Esophagus (tissue), 2 donors: ENCODE measurements around the gene SLC26A11. TPM values are rescaled to one million over a fixed set of nuclear protein-coding genes. Genes with fewer than 3 reads are reported as not detected.

Source experiments
- H3K27ac ChIP-seq, 2 donors: one replicate each; pipeline ENCODE4 v1.5.1; 2013; ENCODE audit warnings: low read depth in 2 of 2, mild to moderate bottlenecking in 2 of 2, inconsistent platforms in 1 of 2, low read length in 1 of 2, moderate library complexity in 1 of 2
- H3K27me3 ChIP-seq, 2 donors: one replicate each; pipeline ENCODE4 v1.6.1; 2013; ENCODE audit warnings: low read length in 2 of 2, control low read depth in 1 of 2, mild to moderate bottlenecking in 1 of 2; ENCODE audit not compliant: insufficient read depth in 2 of 2, control insufficient read depth in 1 of 2
- H3K36me3 ChIP-seq, 2 donors: one replicate each; pipeline ENCODE4 v1.6.1; 2013; ENCODE audit warnings: low read length in 1 of 2; ENCODE audit not compliant: control insufficient read depth in 2 of 2, insufficient read depth in 2 of 2
- H3K4me1 ChIP-seq, 2 donors: one replicate each; pipeline ENCODE4 v1.6.1; 2013; ENCODE audit warnings: low read length in 1 of 2; ENCODE audit not compliant: control insufficient read depth in 2 of 2, insufficient read depth in 2 of 2
- H3K4me3 ChIP-seq, 2 donors: one replicate each; pipeline ENCODE4 v1.5.1; 2013; ENCODE audit warnings: low read length in 2 of 2, mild to moderate bottlenecking in 2 of 2, low read depth in 1 of 2, moderate library complexity in 1 of 2
- H3K9me3 ChIP-seq, 2 donors: one replicate each; pipeline ENCODE4 v1.6.1; 2013; ENCODE audit warnings: mild to moderate bottlenecking in 2 of 2, low read depth in 1 of 2, low read length in 1 of 2, moderate library complexity in 1 of 2; ENCODE audit not compliant: control insufficient read depth in 2 of 2, insufficient read depth in 1 of 2
- WGBS, 2 donors: extraction: QIAGEN DNeasy Blood & Tissue Kit; methylation state at CpG; one replicate each; pipeline ENCODE4 v1.1.7; 2013; 5-methylcytosine and 5-hydroxymethylcytosine counted together
- polyA plus RNA-seq, 2 donors: library from polyadenylated mRNA; stranded (reverse); fragments of 200-250 nt; gene quantifications; one replicate each; pipeline ENCODE4 v1.2.3, GENCODE V29; 2013
- donor health status: healthy with polysubstance abuse.
- donor health status: Bipolar disorder and iron deficiency.

The SLC26A11 gene
- polyA plus RNA-seq, 2 donors: 4.7 to 6.9 TPM

DNA sequence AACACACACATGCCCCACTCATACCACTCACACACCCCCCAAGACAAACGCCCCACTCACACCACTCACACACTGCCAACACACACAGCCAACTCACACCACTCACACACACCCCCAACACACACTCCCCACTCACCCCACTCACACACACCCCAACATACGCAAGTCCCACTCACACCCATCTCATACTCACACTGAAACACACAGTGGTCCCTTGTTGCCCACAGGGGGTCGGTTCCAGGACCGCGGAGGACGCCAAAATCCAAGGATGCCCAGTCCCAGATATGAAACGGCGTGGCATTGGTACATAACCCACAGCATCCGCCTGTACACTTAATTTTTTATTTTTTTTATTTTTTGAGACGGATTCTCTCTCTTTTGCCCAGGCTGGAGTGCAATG is 61.3 kb downstream of the SLC26A11 start:
- H3K9me3 ChIP-seq: no peaks in the 10 kb centered on the region
- H3K27me3 ChIP-seq: no peaks in the 10 kb centered on the region
- H3K36me3 ChIP-seq: peaks cover 0 to 22% of the 10 kb centered on the region in 2 donors
- no peak overlapping the region for H3K27ac ChIP-seq
- no peak overlapping the region for H3K4me3 ChIP-seq
- 93 to 95% methylated on average over 10 of the region's 10 CpGs for WGBS, 2 donors
- H3K4me1 ChIP-seq: peaks cover 9 to 16% of the 10 kb centered on the region in 2 donors

DNA sequence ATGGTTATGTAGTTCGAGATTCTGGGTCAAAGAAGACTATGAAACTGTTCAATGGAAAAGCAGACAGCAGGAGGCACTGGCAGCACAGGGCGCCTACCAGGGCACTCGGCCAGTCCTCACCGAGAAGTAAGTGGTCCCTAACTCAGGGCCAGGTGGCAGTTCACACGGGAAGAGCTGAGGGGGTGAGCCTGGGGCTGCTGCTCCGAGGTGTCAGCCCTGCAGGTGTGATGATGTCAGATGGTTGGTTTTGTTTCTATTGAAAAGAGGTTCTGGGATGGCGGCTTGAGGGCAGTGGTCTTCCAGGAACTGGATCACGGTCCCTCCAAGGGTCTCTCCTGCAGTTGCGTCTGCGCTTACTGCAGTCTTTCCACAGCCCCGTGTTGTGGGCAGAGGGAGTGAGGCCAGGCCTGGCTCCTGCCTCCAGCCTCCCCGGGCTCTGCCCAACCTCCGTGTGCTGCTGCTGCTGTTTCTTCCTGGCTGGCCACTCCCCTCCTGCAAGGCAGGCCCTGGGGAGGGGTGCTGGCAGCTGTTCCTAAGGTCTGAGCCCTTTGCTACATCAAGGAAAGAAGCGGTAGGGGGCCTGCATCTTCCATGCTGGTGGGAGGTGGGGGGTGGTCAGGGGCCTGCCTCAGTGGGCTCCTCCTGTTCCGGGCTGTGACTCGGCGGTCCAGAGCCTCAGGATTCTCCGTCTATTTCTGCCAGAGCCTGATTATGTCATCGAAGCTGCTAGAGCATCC is 63.1 kb downstream of the SLC26A11 start:
- Histone ChIP-seq H3K4me3 (no peak overlapping the region), H3K36me3 (peaks cover 0 to 28% of the 10 kb centered on the region in 2 donors), H3K27me3 (no peaks in the 10 kb centered on the region), H3K9me3 (no peaks in the 10 kb centered on the region), H3K4me1 (peaks cover 8 to 9% of the 10 kb centered on the region in 2 donors), H3K27ac (no peak overlapping the region)
- WGBS, 2 donors: 79 to 81% methylated on average over 19 of the region's 19 CpGs

DNA sequence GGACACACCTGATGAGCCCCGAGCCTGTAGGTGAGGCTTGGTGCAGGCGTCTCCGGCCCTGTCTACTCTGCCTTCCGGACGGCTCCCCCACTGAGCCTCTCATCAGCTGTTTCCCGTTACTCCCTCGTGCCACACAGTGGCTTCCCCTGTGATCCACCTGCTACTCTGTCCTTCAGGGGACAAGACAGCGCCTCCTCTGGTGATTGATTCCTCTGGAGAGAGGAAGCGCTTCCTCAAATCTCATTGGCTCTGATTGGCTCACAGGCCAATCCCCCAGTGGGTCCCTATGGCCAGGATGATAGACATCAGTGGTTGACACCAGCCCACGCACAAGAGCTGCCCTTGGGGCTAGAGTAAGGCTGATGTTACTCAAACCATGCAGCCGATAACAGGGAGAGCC is 64.4 kb downstream of the SLC26A11 start:
- no peaks in the 10 kb centered on the region for H3K9me3 ChIP-seq
- 82 to 88% methylated on average over 11 of the region's 11 CpGs for WGBS, 2 donors
- peaks cover 4 to 33% of the 10 kb centered on the region in 2 donors for H3K36me3 ChIP-seq
- no peaks in the 10 kb centered on the region for H3K27me3 ChIP-seq
- peaks cover 2 to 5% of the 10 kb centered on the region in 2 donors for H3K4me1 ChIP-seq
- H3K27ac ChIP-seq: no peak overlapping the region
- H3K4me3 ChIP-seq: no peak overlapping the region

DNA sequence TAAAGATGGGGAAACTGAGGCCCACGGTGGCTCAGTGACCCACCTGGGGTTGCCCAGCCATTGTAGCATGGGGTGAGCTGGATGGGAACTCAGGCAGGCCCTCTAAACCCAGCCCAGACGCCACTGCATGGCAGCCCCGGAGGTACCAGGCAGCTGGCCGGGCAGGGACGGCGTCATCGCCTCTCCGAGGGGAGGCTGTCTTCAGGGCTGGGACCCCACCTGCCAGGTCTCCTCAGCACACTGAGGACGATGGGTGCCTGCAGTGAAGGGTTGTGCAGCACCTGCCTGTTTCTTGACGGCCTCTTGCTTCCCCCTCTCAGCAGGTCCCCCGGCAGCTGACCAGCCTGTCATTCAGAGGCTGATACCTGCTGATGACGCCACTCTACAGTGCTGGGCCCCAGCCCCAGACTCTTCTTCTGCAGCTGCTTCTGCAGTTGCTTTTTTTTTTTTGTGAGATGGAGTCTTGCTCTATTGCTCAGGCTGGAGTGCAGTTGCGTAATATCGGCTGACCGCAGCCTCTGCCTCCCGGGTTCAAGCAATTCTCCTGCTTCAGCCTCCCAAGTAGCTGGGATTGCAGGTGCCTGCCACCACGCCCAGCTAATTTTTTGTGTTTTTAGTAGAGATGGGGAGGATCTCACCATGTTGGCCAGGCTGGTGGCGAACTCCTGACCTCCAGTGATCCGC is 65.2 kb downstream of the SLC26A11 start:
- 94 to 96% methylated on average over 19 of the region's 19 CpGs for WGBS, 2 donors
- no peaks in the 10 kb centered on the region for H3K27me3 ChIP-seq
- no peak overlapping the region for H3K4me3 ChIP-seq
- peaks cover 5 to 37% of the 10 kb centered on the region in 2 donors for H3K36me3 ChIP-seq
- no peaks in the 10 kb centered on the region for H3K4me1 ChIP-seq
- H3K9me3 ChIP-seq: no peaks in the 10 kb centered on the region
- no peak overlapping the region for H3K27ac ChIP-seq

DNA sequence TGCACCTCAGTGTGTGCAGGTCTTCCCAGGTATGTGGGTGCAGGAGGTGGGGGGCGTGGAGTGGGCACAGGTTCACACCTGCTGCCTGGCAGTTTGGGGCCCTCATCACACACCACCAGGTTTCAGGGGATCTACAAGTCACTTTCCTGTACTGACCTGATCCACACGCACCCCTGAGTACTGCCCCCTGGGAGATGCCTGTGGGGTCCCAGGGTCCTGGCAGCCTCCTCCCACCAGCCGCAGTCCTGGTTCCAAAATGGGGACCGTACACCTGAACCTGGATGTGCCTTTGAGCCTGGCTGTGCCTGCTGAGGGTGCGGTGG is 66.4 kb downstream of the SLC26A11 start:
- no peaks in the 10 kb centered on the region for H3K4me1 ChIP-seq
- no peak overlapping the region for H3K27ac ChIP-seq
- no peaks in the 10 kb centered on the region for H3K27me3 ChIP-seq
- H3K4me3 ChIP-seq: no peak overlapping the region
- H3K9me3 ChIP-seq: no peaks in the 10 kb centered on the region
- 92 to 95% methylated on average over 5 of the region's 5 CpGs for WGBS, 2 donors
- peaks cover 11 to 41% of the 10 kb centered on the region in 2 donors for H3K36me3 ChIP-seq

DNA sequence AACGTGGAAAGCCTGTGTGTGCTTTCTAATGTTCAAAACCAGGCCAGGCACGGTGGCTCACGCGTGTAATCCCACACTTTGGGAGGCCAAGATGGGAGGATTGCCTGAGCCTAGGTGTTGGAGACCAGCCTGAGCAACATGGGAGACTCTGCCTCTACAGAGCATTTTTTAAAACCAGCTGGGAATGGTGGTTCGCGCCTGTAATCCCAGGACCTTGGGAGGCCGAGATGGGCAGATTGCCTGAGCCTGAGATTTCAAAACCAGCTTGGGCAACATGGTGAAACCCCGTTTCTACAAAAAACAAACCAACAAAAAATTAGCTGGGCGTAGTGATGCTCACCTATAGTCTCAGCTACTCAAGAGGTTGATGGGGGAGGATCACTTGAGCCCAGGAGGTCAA is 66.8 kb downstream of the SLC26A11 start:
- no peaks in the 10 kb centered on the region for H3K4me1 ChIP-seq
- no peak overlapping the region for H3K4me3 ChIP-seq
- H3K9me3 ChIP-seq: no peaks in the 10 kb centered on the region
- peaks cover 14 to 43% of the 10 kb centered on the region in 2 donors for H3K36me3 ChIP-seq
- H3K27ac ChIP-seq: no peak overlapping the region
- no peaks in the 10 kb centered on the region for H3K27me3 ChIP-seq
- 87 to 93% methylated on average over 9 of the region's 9 CpGs for WGBS, 2 donors

DNA sequence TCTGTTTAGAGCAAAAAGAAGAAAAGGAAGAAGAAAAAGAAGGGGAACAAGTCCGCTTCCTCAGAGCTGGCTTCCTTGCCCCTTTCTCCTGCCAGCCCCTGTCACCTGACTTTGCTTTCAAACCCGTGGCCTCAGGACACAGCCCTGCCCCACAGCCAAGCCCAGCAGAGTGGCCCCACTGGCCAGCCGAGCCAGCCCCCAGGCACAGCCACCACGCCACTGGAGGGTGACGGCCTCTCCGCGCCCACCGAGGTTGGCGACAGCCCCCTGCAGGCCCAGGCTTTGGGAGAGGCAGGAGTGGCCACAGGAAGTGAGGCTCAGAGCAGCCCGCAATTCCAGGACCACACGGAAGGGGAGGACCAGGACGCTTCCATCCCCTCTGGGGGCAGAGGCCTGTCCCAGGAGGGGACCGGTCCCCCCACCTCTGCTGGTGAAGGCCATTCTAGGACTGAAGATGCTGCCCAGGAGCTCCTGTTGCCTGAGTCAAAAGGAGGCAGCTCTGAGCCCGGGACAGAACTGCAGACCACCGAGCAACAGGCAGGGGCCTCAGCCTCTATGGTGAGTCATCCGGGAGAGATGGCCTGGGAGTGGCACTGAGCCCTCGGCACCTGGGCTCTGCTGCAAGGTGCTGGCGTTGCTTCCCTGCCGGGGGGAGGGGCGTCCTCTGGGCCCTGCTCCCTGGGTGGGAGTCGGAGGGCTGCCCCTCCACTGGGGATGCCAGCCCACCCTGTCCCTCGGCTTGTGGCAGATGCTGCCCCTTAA is 67.8 kb downstream of the SLC26A11 start:
- 82 to 87% methylated on average over 20 to 22 of the region's 22 CpGs for WGBS, 2 donors
- no peak overlapping the region for H3K27ac ChIP-seq
- peaks cover 21 to 49% of the 10 kb centered on the region in 2 donors for H3K36me3 ChIP-seq
- H3K27me3 ChIP-seq: no peaks in the 10 kb centered on the region
- no peak overlapping the region for H3K4me3 ChIP-seq
- H3K9me3 ChIP-seq: no peaks in the 10 kb centered on the region
- no peaks in the 10 kb centered on the region for H3K4me1 ChIP-seq

DNA sequence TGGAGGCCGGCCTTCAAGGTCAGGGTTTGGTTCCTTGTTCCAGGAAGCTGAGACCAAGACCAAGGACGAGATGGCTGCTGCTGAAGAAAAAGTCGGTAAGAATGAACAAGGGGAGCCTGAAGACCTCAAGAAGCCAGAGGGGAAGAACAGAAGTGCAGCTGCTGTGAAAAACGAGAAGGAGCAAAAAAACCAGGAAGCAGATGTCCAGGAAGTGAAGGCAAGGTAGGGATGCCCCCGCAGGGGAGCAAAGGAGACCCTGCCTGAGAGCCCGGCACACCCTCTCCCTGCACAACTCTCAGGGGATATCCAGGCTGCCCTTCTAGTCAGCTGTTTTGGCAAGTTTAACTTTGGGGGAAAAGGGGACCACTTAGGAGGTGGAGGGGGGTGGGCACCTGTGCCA is 69.4 kb downstream of the SLC26A11 start:
- H3K9me3 ChIP-seq: no peaks in the 10 kb centered on the region
- no peak overlapping the region for H3K4me3 ChIP-seq
- 67 to 72% methylated on average over 6 of the region's 6 CpGs for WGBS, 2 donors
- H3K4me1 ChIP-seq: no peaks in the 10 kb centered on the region
- H3K27ac ChIP-seq: no peak overlapping the region
- H3K27me3 ChIP-seq: no peaks in the 10 kb centered on the region
- H3K36me3 ChIP-seq: peaks cover 24 to 54% of the 10 kb centered on the region in 2 donors

DNA sequence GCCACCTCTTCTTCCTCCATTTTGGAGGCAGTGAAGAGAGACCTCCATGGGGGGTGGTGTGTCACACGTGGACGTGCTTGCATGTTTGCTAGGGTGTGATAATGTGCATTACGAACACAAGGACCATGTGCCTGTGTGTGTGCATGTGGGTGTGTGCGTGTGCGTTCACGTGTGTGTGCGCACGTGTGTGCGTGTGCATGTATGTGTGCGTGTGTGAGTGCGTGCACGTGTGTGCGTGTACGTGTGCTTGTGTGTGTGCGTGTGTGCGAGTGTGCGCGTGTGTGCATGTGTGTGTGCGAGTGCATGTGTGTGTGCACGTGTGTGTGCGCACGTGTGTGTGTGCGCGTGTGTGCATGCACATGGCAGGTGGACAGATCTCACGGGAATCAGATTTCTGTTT is 69.9 kb downstream of the SLC26A11 start:
- Histone ChIP-seq H3K36me3 (peaks cover 30 to 59% of the 10 kb centered on the region in 2 donors), H3K9me3 (no peaks in the 10 kb centered on the region), H3K4me1 (no peaks in the 10 kb centered on the region), H3K27ac (no peak overlapping the region), H3K4me3 (no peak overlapping the region), H3K27me3 (no peaks in the 10 kb centered on the region)
- WGBS, 2 donors: 89 to 97% methylated on average over 25 of the region's 25 CpGs
